ENCODE data around the gene GIMAP7. TPM values are rescaled to one million over a fixed set of nuclear protein-coding genes. Genes with fewer than 3 reads are reported as not detected.
"Not testable (repeated sequence)": the region's sequence is repeated elsewhere in the genome, so short reads cannot be mapped to it uniquely, and the experiment has no call there.

The GIMAP7 gene
- total RNA-seq, 1 donor from 2014 or later, result 16.0 TPM

DNA sequence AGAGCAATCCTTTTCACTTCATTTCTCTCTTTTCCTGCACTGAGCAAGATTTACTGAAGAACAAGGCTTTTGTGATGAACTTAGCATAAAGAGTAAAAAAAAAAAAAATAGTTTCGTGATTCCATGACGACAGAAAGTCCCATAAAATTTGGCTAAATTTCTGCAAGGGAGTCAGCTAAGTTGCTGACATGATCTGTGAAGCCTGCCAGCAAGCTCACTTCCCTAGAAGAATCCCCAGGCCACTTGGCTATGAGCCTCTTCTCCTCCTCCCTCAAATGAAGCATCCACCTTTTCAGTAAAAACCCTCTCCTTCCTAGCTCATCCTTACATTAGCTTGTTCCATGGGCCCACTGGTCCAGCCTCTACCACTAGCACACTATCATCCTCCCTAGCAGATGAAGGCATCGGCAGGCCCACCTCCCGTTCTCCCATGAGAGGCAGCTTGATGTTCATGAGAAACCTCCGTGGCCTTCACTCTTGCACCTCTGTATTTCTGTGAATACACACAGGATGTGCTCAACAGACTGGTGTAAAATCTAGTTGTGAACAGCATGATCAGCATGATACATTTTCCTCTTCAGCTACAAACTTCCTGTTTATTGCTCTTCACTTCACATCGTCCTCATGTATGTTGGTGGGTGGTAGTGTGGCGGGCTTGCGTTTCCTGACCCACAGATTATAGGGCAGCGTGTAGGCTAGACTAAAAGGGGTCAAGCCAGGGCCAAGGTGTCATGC is 33.3 kb upstream of the GIMAP7 start:
- H3K4me1 ChIP-seq, result no peaks in the 10 kb centered on the region
- H3K9me3 ChIP-seq, result no peaks in the 10 kb centered on the region
- no peaks in the 10 kb centered on the region for H3K27me3 ChIP-seq
- H3K36me3 ChIP-seq, result no peaks in the 10 kb centered on the region
- DNase-seq (ENCODE audit: extremely low spot score in 2 of 2), result no peak
- H3K4me3 ChIP-seq, result no peak overlapping the region
- peak overlapping the region; percentile 3 for H3K27ac ChIP-seq
- intact Hi-C loops (cut with DNase I), result no loop called here
- TF ChIP-seq, protein P1, sequence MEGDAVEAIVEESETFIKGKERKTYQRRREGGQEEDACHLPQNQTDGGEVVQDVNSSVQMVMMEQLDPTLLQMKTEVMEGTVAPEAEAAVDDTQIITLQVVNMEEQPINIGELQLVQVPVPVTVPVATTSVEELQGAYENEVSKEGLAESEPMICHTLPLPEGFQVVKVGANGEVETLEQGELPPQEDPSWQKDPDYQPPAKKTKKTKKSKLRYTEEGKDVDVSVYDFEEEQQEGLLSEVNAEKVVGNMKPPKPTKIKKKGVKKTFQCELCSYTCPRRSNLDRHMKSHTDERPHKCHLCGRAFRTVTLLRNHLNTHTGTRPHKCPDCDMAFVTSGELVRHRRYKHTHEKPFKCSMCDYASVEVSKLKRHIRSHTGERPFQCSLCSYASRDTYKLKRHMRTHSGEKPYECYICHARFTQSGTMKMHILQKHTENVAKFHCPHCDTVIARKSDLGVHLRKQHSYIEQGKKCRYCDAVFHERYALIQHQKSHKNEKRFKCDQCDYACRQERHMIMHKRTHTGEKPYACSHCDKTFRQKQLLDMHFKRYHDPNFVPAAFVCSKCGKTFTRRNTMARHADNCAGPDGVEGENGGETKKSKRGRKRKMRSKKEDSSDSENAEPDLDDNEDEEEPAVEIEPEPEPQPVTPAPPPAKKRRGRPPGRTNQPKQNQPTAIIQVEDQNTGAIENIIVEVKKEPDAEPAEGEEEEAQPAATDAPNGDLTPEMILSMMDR (IDR thresholded peaks at IDR 0.05), result no peak
- TF ChIP-seq POLR2A (IDR thresholded peaks at IDR 0.05) (no peak), POLR2AphosphoS5 (IDR thresholded peaks at IDR 0.05; ENCODE audit: insufficient read depth in 1 of 2, low read depth in 1 of 2) (no peak)

DNA sequence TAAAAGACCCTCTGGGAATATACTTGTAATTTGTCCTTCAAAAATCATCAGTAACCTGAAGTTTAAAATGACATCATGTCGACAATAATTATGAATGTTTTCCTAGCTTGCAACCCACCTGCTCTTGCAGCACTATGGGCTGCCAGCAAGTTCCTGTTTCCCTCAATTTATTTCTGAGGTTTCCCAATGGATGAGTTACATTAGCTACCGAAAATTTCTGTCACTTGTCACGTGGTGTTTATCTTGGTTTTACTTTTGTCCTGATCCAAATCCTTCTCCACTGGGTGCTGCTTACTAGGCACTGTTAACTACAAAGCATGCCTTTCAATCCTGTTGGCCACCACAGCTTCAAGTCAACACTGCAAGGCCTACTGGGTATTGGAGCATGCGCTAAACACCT is 32.8 kb upstream of the GIMAP7 start:
- Histone ChIP-seq H3K9me3 (no peaks in the 10 kb centered on the region), H3K4me3 (no peak overlapping the region), H3K27ac (peak overlapping the region; percentile 3), H3K36me3 (no peaks in the 10 kb centered on the region), H3K4me1 (no peaks in the 10 kb centered on the region), H3K27me3 (no peaks in the 10 kb centered on the region)
- DNase-seq (ENCODE audit: extremely low spot score in 2 of 2), result no peak
- intact Hi-C loops (cut with DNase I), result no loop called here
- TF ChIP-seq POLR2AphosphoS5 (IDR thresholded peaks at IDR 0.05; ENCODE audit: insufficient read depth in 1 of 2, low read depth in 1 of 2), result no peak

GRCh38 chr7:150483514-150483913 is 31.2 kb upstream of the GIMAP7 start:
- DNase-seq (ENCODE audit: extremely low spot score in 2 of 2); H3K27ac ChIP-seq; intact Hi-C loops (cut with DNase I); H3K9me3 ChIP-seq; H3K4me1 ChIP-seq; H3K36me3 ChIP-seq; H3K27me3 ChIP-seq; H3K4me3 ChIP-seq: not testable (repeated sequence)

- H3K9me3 ChIP-seq; H3K27me3 ChIP-seq; H3K36me3 ChIP-seq; H3K27ac ChIP-seq; intact Hi-C loops (cut with DNase I); H3K4me1 ChIP-seq; DNase-seq (ENCODE audit: extremely low spot score in 2 of 2); H3K4me3 ChIP-seq: not testable (repeated sequence)
Measured at GRCh38 chr7:150484071-150484470, 30.6 kb upstream of the GIMAP7 start.

GRCh38 chr7:150487625-150488024 is 27.0 kb upstream of the GIMAP7 start:
- no peaks in the 10 kb centered on the region for H3K27me3 ChIP-seq
- H3K4me3 ChIP-seq, result no peak overlapping the region
- no peak overlapping the region for H3K27ac ChIP-seq
- intact Hi-C loops (cut with DNase I), result no loop called here
- TF ChIP-seq POLR2AphosphoS5 (IDR thresholded peaks at IDR 0.05; ENCODE audit: insufficient read depth in 1 of 2, low read depth in 1 of 2), result no peak
- TF ChIP-seq POLR2A (IDR thresholded peaks at IDR 0.05), result no peak
- H3K4me1 ChIP-seq, result no peaks in the 10 kb centered on the region
- no peaks in the 10 kb centered on the region for H3K36me3 ChIP-seq
- no peak for DNase-seq (ENCODE audit: extremely low spot score in 2 of 2)
- no peaks in the 10 kb centered on the region for H3K9me3 ChIP-seq

GRCh38 chr7:150489782-150490181 is 24.9 kb upstream of the GIMAP7 start:
- intact Hi-C loops (cut with DNase I), result no loop called here
- TF ChIP-seq, protein P1 (IDR thresholded peaks at IDR 0.05), result no peak
- TF ChIP-seq POLR2A (IDR thresholded peaks at IDR 0.05), result no peak
- no peak for TF ChIP-seq POLR2AphosphoS5 (IDR thresholded peaks at IDR 0.05; ENCODE audit: insufficient read depth in 1 of 2, low read depth in 1 of 2)
- H3K4me1 ChIP-seq, result no peaks in the 10 kb centered on the region

GRCh38 chr7:150493442-150493841 is 21.2 kb upstream of the GIMAP7 start:
- H3K36me3 ChIP-seq; H3K4me3 ChIP-seq; DNase-seq (ENCODE audit: extremely low spot score in 2 of 2); intact Hi-C loops (cut with DNase I); H3K27ac ChIP-seq; H3K4me1 ChIP-seq; H3K9me3 ChIP-seq; H3K27me3 ChIP-seq: not testable (repeated sequence)

More at GRCh38 chr7:150489782-150490181, 24.9 kb upstream of the GIMAP7 start:
- H3K27me3 ChIP-seq, result no peaks in the 10 kb centered on the region
- no peak for DNase-seq (ENCODE audit: extremely low spot score in 2 of 2)
- no peak overlapping the region for H3K27ac ChIP-seq
- no peaks in the 10 kb centered on the region for H3K36me3 ChIP-seq
- no peak overlapping the region for H3K4me3 ChIP-seq
- no peaks in the 10 kb centered on the region for H3K9me3 ChIP-seq

All from vagina (tissue), 2 donors.